Superior temporal gyrus (tissue), 1 donor: ENCODE results near the gene PIGX.

Experiments
- DNase-seq: peaks from one replicate; pipeline ENCODE4 v3.0.0-alpha.2; 2016; ENCODE audit errors: extremely low spot score

PIGX gene

DNA sequence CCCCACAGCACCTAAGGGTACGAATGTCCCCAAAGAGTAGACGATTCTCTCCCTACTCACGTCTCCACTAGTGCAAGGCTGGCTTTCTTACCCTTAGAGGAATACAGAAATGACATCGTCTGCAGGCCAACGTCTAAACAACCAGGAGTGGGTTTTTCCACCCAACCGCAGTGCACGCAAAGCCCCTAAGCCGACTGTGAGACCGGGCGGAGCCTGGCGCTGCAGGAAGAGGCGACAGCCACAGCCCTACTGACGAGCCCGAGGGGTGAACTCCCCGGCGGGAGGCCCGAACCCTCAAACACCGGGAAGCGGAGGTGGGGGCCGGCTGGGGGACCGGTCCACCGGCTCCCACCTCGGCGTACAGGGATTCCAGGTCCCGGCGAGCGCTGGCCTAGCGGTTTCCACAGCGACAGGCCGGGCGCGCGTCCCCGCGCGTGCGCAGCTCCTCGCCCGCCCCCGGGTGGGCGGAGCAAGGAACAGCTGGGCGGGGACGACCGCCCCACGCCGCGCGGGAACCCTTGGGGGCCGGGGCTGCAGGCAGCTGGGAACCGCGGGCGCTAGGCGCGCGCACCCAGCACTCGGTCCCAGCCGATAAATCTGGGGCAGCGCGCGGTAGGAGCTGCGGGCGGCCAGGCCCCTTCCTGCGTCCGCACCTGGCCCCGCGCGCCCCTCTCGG is at the start of gene PIGX, which contains the start of gene CEP19:
TSS of gene PIGX (plus strand) at position 540 of the 676 bp plus-strand sequence.
TSS of gene CEP19 (minus strand) at position 413 of the 676 bp plus-strand sequence. CDS start 3,593 bp downstream, outside the sequence.
- peak; percentile 88 for DNase-seq

- DNase-seq, result no peak
These were observed 49.2 kb upstream of the PIGX start for GRCh38 chr3:196662711-196663571.

- DNase-seq, result peak; percentile 66
These were observed 45.9 kb upstream of the PIGX start for GRCh38 chr3:196666001-196666867.

DNA sequence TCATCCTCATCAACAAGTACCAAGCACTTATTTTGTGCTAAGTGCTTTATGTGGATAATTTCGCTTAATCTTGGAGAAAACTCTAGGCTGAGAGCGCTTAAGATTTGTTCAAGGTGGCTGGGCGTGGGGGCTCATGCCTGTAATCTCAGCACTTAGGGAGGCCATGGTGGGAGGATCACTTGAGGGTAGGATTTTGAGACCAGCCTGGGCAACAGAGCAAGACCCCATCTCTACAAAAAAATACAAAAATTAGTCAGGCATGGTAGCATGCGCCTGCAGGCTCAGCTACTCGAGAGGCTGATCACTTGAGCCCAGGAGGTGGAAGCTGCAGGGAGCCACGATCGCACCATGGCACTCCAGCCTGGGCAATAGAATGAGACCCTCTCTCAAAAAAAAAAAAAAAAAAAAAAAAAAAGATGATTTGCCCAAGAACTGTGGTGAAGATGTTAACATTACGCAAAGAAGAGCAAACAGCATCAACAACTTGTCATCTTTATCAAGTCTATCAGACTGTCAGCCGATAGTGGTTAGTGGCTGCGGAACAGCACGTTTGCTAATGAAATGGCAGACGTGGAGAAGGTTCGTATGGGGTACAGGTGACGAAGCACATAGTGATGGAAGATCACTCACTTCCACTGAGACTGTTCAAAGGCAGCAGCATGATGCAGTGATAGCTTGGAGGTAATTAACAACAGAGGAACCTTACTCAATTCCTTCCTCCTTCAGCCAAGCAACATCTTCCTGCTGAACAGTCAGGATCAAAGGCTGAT is 44.9 kb upstream of the PIGX start:
- no peak for DNase-seq

DNA sequence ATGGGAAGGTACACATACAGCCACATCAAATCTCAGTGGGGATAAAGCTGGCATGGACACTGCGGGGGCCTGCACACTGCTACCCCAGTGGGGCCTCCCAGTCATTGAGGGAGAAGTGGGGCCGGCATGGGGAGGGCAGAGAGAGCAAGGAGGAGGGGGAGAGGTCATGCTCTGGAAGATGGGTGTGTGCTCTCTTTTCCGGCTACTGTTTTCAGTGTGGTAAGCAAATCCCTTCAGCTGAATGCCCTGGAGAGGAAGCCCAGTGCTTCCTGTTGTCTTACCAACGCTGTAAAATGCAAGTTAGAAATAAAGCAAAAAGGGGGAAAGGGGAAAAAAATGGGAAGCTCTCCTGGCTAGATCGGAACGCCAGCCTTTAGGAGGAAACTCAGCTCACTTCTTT is 41.8 kb upstream of the PIGX start:
- DNase-seq, result no peak

DNA sequence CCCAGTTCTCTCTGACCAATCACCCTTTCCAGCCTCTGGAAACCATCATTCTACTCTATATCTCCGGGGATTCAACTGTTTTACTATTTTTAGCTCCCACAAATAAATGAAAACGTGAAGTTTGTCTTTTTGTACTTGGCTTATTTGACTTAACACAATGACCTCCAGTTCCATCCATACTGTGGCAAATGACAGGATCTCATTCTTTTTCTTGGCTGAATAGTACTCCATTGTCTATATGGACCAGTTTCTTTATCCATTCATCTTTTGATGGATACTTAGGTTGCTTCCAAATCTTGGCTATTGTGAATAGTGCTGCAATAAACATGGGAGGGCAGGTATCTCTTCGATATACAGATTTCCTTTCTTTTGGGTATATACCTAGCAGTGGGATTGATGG is 38.5 kb upstream of the PIGX start:
- DNase-seq, result no peak

GRCh38 chr3:196677353-196677752 is 34.8 kb upstream of the PIGX start:
- no peak for DNase-seq

GRCh38 chr3:196677931-196678330 is 34.2 kb upstream of the PIGX start:
- no peak for DNase-seq

DNA sequence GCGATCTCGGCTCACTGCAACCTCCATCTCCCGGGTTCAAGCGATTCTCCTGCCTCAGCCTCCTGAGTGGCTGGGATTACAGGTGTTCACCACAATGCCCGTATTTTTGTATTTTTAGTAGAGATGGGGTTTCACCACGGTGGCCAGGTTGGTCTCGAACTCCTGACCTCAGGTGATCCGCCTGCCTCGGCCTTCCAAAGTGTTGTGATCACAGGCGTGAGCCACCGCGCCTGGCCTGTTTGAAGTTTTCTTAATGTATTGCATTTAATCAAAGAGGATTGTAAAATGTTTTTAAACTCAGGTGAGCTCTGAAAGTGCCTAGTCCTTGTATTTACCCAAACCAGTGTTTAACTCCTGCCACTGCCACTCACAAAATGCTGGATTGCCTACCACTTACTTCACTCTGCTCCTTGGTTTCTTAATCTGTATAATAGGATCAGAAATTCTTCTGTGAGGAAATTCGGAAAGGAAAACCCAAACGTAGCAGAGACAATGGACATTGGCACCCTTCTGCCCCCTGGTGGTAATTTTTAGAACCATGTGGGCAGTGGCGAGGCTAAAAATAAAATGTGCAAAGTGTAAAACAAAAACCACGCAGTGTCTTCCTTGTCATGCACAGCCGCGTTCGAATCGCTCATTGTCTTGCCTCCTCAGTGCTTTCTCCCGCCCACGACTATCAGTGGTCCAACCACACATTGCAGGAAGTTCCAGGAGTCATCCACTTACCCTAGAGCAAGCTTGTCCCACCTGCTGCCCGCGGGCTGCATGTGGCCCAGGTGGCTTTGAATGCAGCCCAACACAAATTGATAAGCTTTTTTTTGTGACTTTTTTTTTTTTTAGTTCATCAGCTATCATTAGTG is 27.4 kb upstream of the PIGX start:
- peak; percentile 90 for DNase-seq

DNA sequence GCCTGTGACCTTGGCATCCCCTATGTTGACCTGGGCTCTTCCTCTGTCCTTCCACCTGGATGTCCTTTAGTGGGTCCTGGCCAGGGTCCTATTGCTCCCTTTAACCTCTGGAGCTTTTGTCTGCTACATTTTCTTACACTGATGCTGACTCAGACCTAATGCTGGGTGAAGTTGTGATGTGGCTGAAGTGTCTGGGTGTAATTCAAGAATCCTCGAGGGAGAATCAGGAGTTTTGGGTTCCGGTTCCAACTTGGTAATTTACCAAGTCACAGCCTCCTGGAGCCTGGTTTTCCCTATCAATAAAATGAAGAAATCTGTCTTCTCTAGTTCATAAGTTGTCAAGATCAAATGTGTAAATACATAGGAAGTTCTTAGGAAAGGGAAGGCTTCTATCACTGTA is 25.7 kb upstream of the PIGX start:
- DNase-seq, result no peak

DNA sequence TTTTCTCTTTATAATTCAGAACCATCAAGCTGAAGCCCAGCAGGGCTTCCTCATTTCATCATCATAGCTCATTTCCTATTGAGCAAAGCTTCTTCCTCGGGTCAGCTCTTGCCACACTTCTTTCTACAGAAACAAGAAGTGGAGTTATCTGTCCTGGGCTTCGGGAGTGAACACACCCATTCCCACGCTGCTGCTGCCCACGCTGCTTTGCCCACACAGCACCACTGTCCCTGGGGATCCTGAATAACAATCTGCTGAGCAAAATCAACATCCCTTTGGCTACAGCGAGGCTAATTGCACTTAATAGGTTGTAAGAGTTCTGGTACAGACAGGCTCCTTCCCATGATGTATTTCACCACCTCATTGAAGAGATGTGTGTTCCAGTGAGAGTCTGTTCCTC is 23.8 kb upstream of the PIGX start:
- DNase-seq, result no peak

GRCh38 chr3:196689941-196690660 is 22.1 kb upstream of the PIGX start:
- DNase-seq, result no peak

DNA sequence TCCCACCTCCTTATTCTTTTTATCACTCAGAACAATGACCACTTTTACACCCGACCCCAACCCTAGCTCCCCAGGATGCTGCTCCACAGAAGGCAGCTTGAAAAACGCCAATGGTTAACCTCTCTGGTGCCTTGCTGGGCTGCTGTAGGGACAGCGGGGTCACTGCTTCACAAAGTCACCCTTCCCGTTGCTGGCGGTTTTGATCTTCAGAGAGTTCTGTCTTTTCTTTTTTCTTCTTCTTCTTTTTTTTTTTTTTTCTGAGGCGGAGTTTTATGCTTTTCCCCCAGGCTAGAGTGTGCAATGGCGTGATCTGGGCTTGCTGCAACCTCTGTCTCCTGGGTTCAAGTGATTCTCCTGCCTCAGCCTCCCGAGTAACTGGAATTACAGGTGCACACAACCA is 20.8 kb upstream of the PIGX start:
- no peak for DNase-seq

- DNase-seq, result no peak
These were observed 18.0 kb upstream of the PIGX start for GRCh38 chr3:196694202-196694638.

GRCh38 chr3:196694941-196695848 is 17.0 kb upstream of the PIGX start:
- no peak for DNase-seq

DNA sequence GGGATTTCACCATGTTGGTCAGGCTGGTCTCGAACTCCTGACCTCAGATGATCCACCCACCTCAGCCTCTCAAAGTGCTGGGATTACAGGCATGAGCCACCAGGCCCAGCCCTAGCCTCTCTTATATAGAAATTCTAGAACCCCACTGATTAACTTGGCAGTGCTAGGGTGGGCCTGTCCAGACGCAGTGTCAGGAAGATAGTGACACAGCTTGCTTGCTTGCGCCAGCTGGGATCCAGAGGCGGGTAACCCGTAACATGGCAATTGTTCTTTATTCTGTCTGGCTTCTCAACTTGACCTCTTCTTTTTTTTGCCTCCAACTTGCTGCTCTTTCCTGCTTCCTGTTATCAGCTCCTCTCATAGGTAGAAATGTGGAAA is 16.3 kb upstream of the PIGX start:
- DNase-seq, result no peak

GRCh38 chr3:196697270-196697669 is 14.9 kb upstream of the PIGX start:
- DNase-seq, result no peak

DNA sequence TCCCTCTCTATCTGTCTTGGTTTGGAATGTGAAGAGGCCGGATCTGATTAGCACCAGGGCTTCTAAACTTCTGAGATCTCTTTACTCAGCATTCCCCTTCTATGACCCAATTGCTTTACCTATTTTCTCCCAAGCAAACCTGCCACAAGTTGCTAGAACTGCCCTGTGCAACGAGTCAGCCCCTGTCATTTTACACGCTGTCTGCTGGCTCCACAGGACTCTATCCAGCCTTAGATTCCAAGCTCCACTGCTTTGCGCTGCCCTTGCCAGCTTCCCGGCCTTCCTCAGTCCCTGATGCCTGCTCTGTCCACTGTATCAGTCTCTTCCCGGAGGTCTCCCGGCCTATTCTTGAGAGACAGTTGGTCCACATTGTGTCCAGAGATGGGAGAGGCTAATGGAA is 12.4 kb upstream of the PIGX start:
- DNase-seq, result no peak

- no peak for DNase-seq
These were observed 11.4 kb upstream of the PIGX start for GRCh38 chr3:196700801-196701200.
